HepG2 (cell line): ENCODE results near the gene SLC35A2. TPM values are rescaled to one million over a fixed set of nuclear protein-coding genes. Genes with fewer than 3 reads are reported as not detected.

ENCODE experiments used
- ATAC-seq: fragments of 200-7000 bp; cut with Tn5 transposase; 3 replicates; pipeline ENCODE4 v1.9.1; 2020; ENCODE audit warnings: mild to moderate bottlenecking, moderate library complexity
- BruUV-seq: library from RNA; stranded (reverse); fragments of 400-500 nt; replicated peaks from 2 replicates; lab custom pipeline; 2021; lab: Mats Ljungman, UMichigan
- CTCF ChIA-PET: fragments of 300-600 bp; formaldehyde crosslinking; extraction: SDS; loops from one replicate; lab custom pipeline; 2021; ENCODE audit warnings: low total read pairs, inconsistent platforms, low intra/inter-chr PET ratio; lab: Yijun Ruan, JAX
- POLR2A ChIA-PET: fragments of 350-600 bp; sonication (Branson Sonifier 250); formaldehyde crosslinking; loops from one replicate; lab custom pipeline; 2020; ENCODE audit warnings: antibody characterized with exemption, inconsistent platforms; lab: Yijun Ruan, JAX
- DNase-seq: peaks from one replicate; pipeline ENCODE4 v3.0.0-alpha.2; 2015; ENCODE audit warnings: low spot score
- FAIRE-seq: peaks from 3 replicates; lab custom pipeline; 2011; peaks lifted over from hg19 to GRCh38; lab: Jason Lieb, UNC
- H2AFZ ChIP-seq: one replicate; pipeline ENCODE4 v1.6.1; 2011; ENCODE audit warnings: low read length, inconsistent platforms
- H3K27ac ChIP-seq: fragments of 300-600 bp; 3 replicates; pipeline ENCODE4 v1.8.0; 2011; ENCODE audit warnings: mixed run types, mild to moderate bottlenecking, mixed read lengths, low read length, inconsistent platforms; ENCODE audit not compliant: insufficient read depth; ENCODE audit errors: extremely low read length
- H3K27me3 ChIP-seq, 2 experiments: fragments of 200-600 bp in 1 of 2; 2 replicates in 1 of 2; 3 replicates in 1 of 2; pipeline versions ENCODE4 v1.6.0 to v1.8.0; 2011; ENCODE audit warnings: low read length in 2 of 2, mild to moderate bottlenecking in 2 of 2, moderate library complexity in 2 of 2, inconsistent platforms in 1 of 2; ENCODE audit not compliant: insufficient read depth in 2 of 2, control insufficient read depth in 1 of 2
- H3K36me3 ChIP-seq, 2 experiments: fragments of 200-600 bp in 1 of 2; replicated peaks in 1 of 2; 2 replicates in 1 of 2; 3 replicates in 1 of 2; pipeline versions ENCODE4 v1.5.1 to v1.8.0; 2011; ENCODE audit warnings: low read length in 2 of 2, inconsistent platforms in 1 of 2; ENCODE audit not compliant: insufficient read depth in 2 of 2, control insufficient read depth in 1 of 2
- H3K4me1 ChIP-seq: 2 replicates; pipeline ENCODE4 v1.5.1; 2012; ENCODE audit warnings: low read length, inconsistent platforms; ENCODE audit not compliant: insufficient read depth
- H3K4me2 ChIP-seq: 2 replicates; pipeline ENCODE4 v1.6.0; 2011; ENCODE audit warnings: low read depth, low read length, inconsistent platforms
- H3K4me3 ChIP-seq, 3 experiments: fragments of 200-600 bp in 1 of 3; sonication (generic), shearing (Covaris generic) in 1 of 3; replicated peaks in 1 of 3; 2 replicates each; pipeline ENCODE4 v1.5.1; 2011 to 2016; ENCODE audit warnings: low read length in 3 of 3, inconsistent platforms in 2 of 3, low read depth in 2 of 3, mild to moderate bottlenecking in 2 of 3, control low read depth in 1 of 3, mixed read lengths in 1 of 3; ENCODE audit not compliant: insufficient read depth in 1 of 3
- H3K79me2 ChIP-seq: one replicate; pipeline ENCODE4 v1.6.1; 2011; ENCODE audit warnings: low read length, inconsistent platforms; ENCODE audit not compliant: insufficient read depth
- H3K9ac ChIP-seq: 2 replicates; pipeline ENCODE4 v1.6.0; 2011; ENCODE audit warnings: mild to moderate bottlenecking, low read depth, low read length, inconsistent platforms; ENCODE audit not compliant: insufficient read depth
- H3K9me3 ChIP-seq: 2 replicates; pipeline ENCODE4 v1.5.1; 2012; ENCODE audit warnings: mild to moderate bottlenecking, low read length
- H4K20me1 ChIP-seq: 2 replicates; pipeline ENCODE4 v1.6.0; 2011; ENCODE audit warnings: inconsistent platforms, mild to moderate bottlenecking, low read length, moderate library complexity; ENCODE audit not compliant: insufficient read depth
- CHCHD3 ChIP-seq: sonication (generic); formaldehyde crosslinking; IDR thresholded peaks from 2 replicates; pipeline ENCODE4 v1.8.0; 2022; ENCODE audit warnings: mild to moderate bottlenecking, missing genetic modification reagents, moderate library complexity
- FOXM1 ChIP-seq: sonication (generic); formaldehyde crosslinking; IDR thresholded peaks from 2 replicates; pipeline ENCODE4 v1.5.0; 2020; ENCODE audit warnings: missing genetic modification reagents
- SRSF4 ChIP-seq: fragments of 200-400 bp; formaldehyde crosslinking; IDR thresholded peaks from one replicate; pipeline ENCODE4 v1.6.1; 2018; ENCODE audit warnings: mild to moderate bottlenecking, low read depth, low read length, moderate library complexity; ENCODE audit not compliant: poor library complexity, severe bottlenecking
- ZNF318 ChIP-seq: sonication (generic); formaldehyde crosslinking; IDR thresholded peaks from 2 replicates; pipeline ENCODE4 v1.4.0; 2020; ENCODE audit warnings: mild to moderate bottlenecking, missing genetic modification reagents
- ZNF550 ChIP-seq: sonication (generic); formaldehyde crosslinking; IDR thresholded peaks from 2 replicates; pipeline ENCODE4 v1.4.0; 2020; ENCODE audit warnings: mild to moderate bottlenecking, missing genetic modification reagents, borderline replicate concordance
- ZNF747 ChIP-seq: sonication (generic); formaldehyde crosslinking; IDR thresholded peaks from 2 replicates; pipeline ENCODE4 v1.8.1; 2023; ENCODE audit warnings: missing genetic modification reagents, mild to moderate bottlenecking, borderline replicate concordance
- ZNF792 ChIP-seq: IDR thresholded peaks from 2 replicates; pipeline ENCODE4 v1.6.1; 2016
- WGBS: methylation state at CpG from one replicate; pipeline ENCODE4 v1.1.6; 2017; ENCODE audit warnings: low lambda C conversion rate; 5-methylcytosine and 5-hydroxymethylcytosine counted together
- in situ Hi-C: cut with HindIII; loops from 2 replicates; pipeline ENCODE4 v1.10.0; 2017; ENCODE audit warnings: low pct_unique_long_range_greater_than_20kb; ENCODE audit not compliant: extremely low pct_ligation_motif_present
- intact Hi-C: fragments of 100-400 bp; cut with micrococcal nuclease; formaldehyde crosslinking; loops from one replicate; pipeline ENCODE4 v1.10.0; 2022; ENCODE audit not compliant: unreplicated experiment
- polyA plus RNA-seq, 8 experiments: library from polyadenylated mRNA; depleted of rRNA in 3 of 8; stranded (reverse) in 7 of 8; unstranded in 1 of 8; fragments of >200 nt; fragmentation: Illumina TruSeq in 4 of 8; extraction: Trizol in 4 of 8; gene quantifications; 2 replicates each; pipeline versions ENCODE4 v1.2.1 to v1.2.3, GENCODE V29; 2011 to 2016; ENCODE audit warnings: low read depth in 4 of 8, missing spikeins in 1 of 8, mixed read lengths in 1 of 8; ENCODE audit not compliant: insufficient read depth in 1 of 8
- total RNA-seq, 5 experiments: library from RNA; depleted of rRNA; stranded (reverse); fragments of >200 nt; fragmentation: Illumina TruSeq; extraction: Trizol; gene quantifications; 2 replicates each; pipeline ENCODE4 v1.2.3, GENCODE V29; 2016; ENCODE audit warnings: low read depth in 1 of 5
- TF ChIP-seq, protein P1 (sequence below): sonication (generic); formaldehyde crosslinking; IDR thresholded peaks from 2 replicates; pipeline ENCODE4 v1.4.0; 2020; ENCODE audit warnings: missing genetic modification reagents, borderline replicate concordance
- TF ChIP-seq, protein P2 (sequence below): sonication (generic); formaldehyde crosslinking; IDR thresholded peaks from 2 replicates; pipeline ENCODE4 v1.8.1; 2023; ENCODE audit warnings: mild to moderate bottlenecking, missing genetic modification reagents
- TF ChIP-seq, protein P3 (sequence below): sonication (generic); formaldehyde crosslinking; IDR thresholded peaks from 2 replicates; pipeline ENCODE4 v1.4.0; 2020; ENCODE audit warnings: missing genetic modification reagents

SLC35A2 gene
- total and polyA plus RNA-seq, 2 of the 13 experiments (the other 11 are each of a cell fraction or from before 2014, with no cell fraction given), result 32.1 to 40.8 TPM

GRCh38 chrX:48933757-48934156 is 22.3 kb upstream of the SLC35A2 start:
- FAIRE-seq (no peak), DNase-seq (no peak), ATAC-seq (no peak)
- CTCF ChIA-PET, result no interaction called here
- Histone ChIP-seq H3K9me3 (no peaks in the 10 kb centered on the region), H3K4me2 (no peak overlapping the region), H3K4me3 (no peak overlapping the region), H3K9ac (no peak overlapping the region), H4K20me1 (no peaks in the 10 kb centered on the region), H3K27ac (no peak overlapping the region), H3K4me1 (no peaks in the 10 kb centered on the region), H2AFZ (no peak overlapping the region), H3K79me2 (peaks cover 3% of the 10 kb centered on the region), H3K36me3 (peaks cover 5 to 23% of the 10 kb centered on the region in 2 experiments; a peak in 4 of 5 replicates), H3K27me3 (no peaks in the 10 kb centered on the region)
- intact Hi-C loops, result no loop called here
- POLR2A ChIA-PET, result no interaction called here
- in situ Hi-C loops, result no loop called here
- no TSS peak for BruUV-seq
- WGBS, result 96% methylated on average over 2 of the region's 2 CpGs
- TF ChIP-seq FOXM1, result no peak
- TF ChIP-seq, protein P1, sequence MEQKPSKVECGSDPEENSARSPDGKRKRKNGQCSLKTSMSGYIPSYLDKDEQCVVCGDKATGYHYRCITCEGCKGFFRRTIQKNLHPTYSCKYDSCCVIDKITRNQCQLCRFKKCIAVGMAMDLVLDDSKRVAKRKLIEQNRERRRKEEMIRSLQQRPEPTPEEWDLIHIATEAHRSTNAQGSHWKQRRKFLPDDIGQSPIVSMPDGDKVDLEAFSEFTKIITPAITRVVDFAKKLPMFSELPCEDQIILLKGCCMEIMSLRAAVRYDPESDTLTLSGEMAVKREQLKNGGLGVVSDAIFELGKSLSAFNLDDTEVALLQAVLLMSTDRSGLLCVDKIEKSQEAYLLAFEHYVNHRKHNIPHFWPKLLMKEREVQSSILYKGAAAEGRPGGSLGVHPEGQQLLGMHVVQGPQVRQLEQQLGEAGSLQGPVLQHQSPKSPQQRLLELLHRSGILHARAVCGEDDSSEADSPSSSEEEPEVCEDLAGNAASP, result no peak
- no peak for TF ChIP-seq ZNF318 (CRISPR knock-in tag)
- TF ChIP-seq, protein P2, sequence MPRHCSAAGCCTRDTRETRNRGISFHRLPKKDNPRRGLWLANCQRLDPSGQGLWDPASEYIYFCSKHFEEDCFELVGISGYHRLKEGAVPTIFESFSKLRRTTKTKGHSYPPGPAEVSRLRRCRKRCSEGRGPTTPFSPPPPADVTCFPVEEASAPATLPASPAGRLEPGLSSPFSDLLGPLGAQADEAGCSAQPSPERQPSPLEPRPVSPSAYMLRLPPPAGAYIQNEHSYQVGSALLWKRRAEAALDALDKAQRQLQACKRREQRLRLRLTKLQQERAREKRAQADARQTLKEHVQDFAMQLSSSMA (CRISPR knock-in tag), result no peak
- TF ChIP-seq ZNF747, result no peak
- no peak for TF ChIP-seq SRSF4
- TF ChIP-seq, protein P3, sequence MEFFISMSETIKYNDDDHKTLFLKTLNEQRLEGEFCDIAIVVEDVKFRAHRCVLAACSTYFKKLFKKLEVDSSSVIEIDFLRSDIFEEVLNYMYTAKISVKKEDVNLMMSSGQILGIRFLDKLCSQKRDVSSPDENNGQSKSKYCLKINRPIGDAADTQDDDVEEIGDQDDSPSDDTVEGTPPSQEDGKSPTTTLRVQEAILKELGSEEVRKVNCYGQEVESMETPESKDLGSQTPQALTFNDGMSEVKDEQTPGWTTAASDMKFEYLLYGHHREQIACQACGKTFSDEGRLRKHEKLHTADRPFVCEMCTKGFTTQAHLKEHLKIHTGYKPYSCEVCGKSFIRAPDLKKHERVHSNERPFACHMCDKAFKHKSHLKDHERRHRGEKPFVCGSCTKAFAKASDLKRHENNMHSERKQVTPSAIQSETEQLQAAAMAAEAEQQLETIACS (CRISPR knock-in tag), result no peak
- TF ChIP-seq ZNF550 (CRISPR knock-in tag), result no peak
- no peak for TF ChIP-seq CHCHD3 (CRISPR knock-in tag)
- TF ChIP-seq ZNF792 (CRISPR knock-in tag), result no peak
